ENCODE measurements around the gene SLTM. TPM values are rescaled to one million over a fixed set of nuclear protein-coding genes. Genes with fewer than 3 reads are reported as not detected.
"Not testable (repeated sequence)": the region's sequence is repeated elsewhere in the genome, so short reads cannot be mapped to it uniquely, and the experiment has no call there.

SLTM gene
- total RNA-seq, 1 donor from 2014 or later: 102 TPM

- no peak for DNase-seq (ENCODE audit: low read depth)
- H3K27me3 ChIP-seq (ENCODE audit: control insufficient read depth, insufficient read depth, low read length): no peaks in the 10 kb centered on the region
- no peak for TF ChIP-seq CTCF (IDR thresholded peaks at IDR 0.05; ENCODE audit: insufficient read depth, low read length, severe bottlenecking)
- FAIRE-seq: no peak
- no peak overlapping the region for H3K4me3 ChIP-seq (ENCODE audit: low read depth, low read length)
- peaks cover 9% of the 10 kb centered on the region for H3K36me3 ChIP-seq (ENCODE audit: control insufficient read depth, insufficient read depth, low read length)
Observed at GRCh38 chr15:58918239-58918638, 15.2 kb downstream of the SLTM start.

GRCh38 chr15:58917613-58918129 is 15.8 kb downstream of the SLTM start:
- DNase-seq (ENCODE audit: low read depth); H3K36me3 ChIP-seq (ENCODE audit: control insufficient read depth, insufficient read depth, low read length); H3K27me3 ChIP-seq (ENCODE audit: control insufficient read depth, insufficient read depth, low read length); FAIRE-seq; H3K4me3 ChIP-seq (ENCODE audit: low read depth, low read length): not testable (repeated sequence)

GRCh38 chr15:58916962-58917361 is 16.5 kb downstream of the SLTM start:
- Histone ChIP-seq H3K4me3 (ENCODE audit: low read depth, low read length) (no peak overlapping the region), H3K36me3 (ENCODE audit: control insufficient read depth, insufficient read depth, low read length) (peaks cover 8% of the 10 kb centered on the region), H3K27me3 (ENCODE audit: control insufficient read depth, insufficient read depth, low read length) (no peaks in the 10 kb centered on the region)
- FAIRE-seq (no peak), DNase-seq (ENCODE audit: low read depth) (no peak)
- TF ChIP-seq CTCF (IDR thresholded peaks at IDR 0.05; ENCODE audit: insufficient read depth, low read length, severe bottlenecking): no peak

GRCh38 chr15:58910456-58910855 is 23.0 kb downstream of the SLTM start:
- FAIRE-seq: no peak
- DNase-seq (ENCODE audit: low read depth): no peak
- no peak overlapping the region for H3K4me3 ChIP-seq (ENCODE audit: low read depth, low read length)
- peaks cover 6% of the 10 kb centered on the region for H3K36me3 ChIP-seq (ENCODE audit: control insufficient read depth, insufficient read depth, low read length)
- TF ChIP-seq CTCF (IDR thresholded peaks at IDR 0.05; ENCODE audit: insufficient read depth, low read length, severe bottlenecking): no peak
- H3K27me3 ChIP-seq (ENCODE audit: control insufficient read depth, insufficient read depth, low read length): no peaks in the 10 kb centered on the region

GRCh38 chr15:58909616-58910015 is 23.9 kb downstream of the SLTM start:
- TF ChIP-seq CTCF (IDR thresholded peaks at IDR 0.05; ENCODE audit: insufficient read depth, low read length, severe bottlenecking): no peak
- H3K36me3 ChIP-seq (ENCODE audit: control insufficient read depth, insufficient read depth, low read length): peaks cover 6% of the 10 kb centered on the region
- FAIRE-seq (no peak), DNase-seq (ENCODE audit: low read depth) (no peak)
- no peaks in the 10 kb centered on the region for H3K27me3 ChIP-seq (ENCODE audit: control insufficient read depth, insufficient read depth, low read length)
- H3K4me3 ChIP-seq (ENCODE audit: low read depth, low read length): no peak overlapping the region

GRCh38 chr15:58908550-58909309 is 24.7 kb downstream of the SLTM start:
- DNase-seq (ENCODE audit: low read depth) (no peak), FAIRE-seq (no peak)
- Histone ChIP-seq H3K36me3 (ENCODE audit: control insufficient read depth, insufficient read depth, low read length) (peaks cover 6% of the 10 kb centered on the region), H3K27me3 (ENCODE audit: control insufficient read depth, insufficient read depth, low read length) (no peaks in the 10 kb centered on the region), H3K4me3 (ENCODE audit: low read depth, low read length) (no peak overlapping the region)
- no peak for TF ChIP-seq CTCF (IDR thresholded peaks at IDR 0.05; ENCODE audit: insufficient read depth, low read length, severe bottlenecking)
